HepG2 (cell line): ENCODE results near the gene PIK3R1.

Source experiments
- IKZF1 ChIP-seq: fragments of 450-650 bp; IDR thresholded peaks from 2 replicates; pipeline ENCODE4 v1.7.1; 2016
- TEAD3 ChIP-seq: optimal IDR thresholded peaks from 2 replicates; pipeline ENCODE3; 2016; ENCODE audit warnings: borderline replicate concordance
- ZNF720 ChIP-seq: sonication (generic); formaldehyde crosslinking; IDR thresholded peaks from 2 replicates; pipeline ENCODE4 v1.4.0; 2020; ENCODE audit warnings: missing genetic modification reagents

- TF ChIP-seq IKZF1 (no peak), ZNF720 (CRISPR knock-in tag) (no peak), TEAD3 (CRISPR knock-in tag) (no peak)
These were observed 4.7 kb downstream of the PIK3R1 start for GRCh38 chr5:68220260-68220659.
